Gastrocnemius medialis (tissue), 4 donors: ENCODE results near the gene PRKG1.

ENCODE experiments used
- CTCF ChIP-seq, 5 experiments: fragments of 450-650 bp in 3 of 5; fragments of 200-600 bp in 2 of 5; sonication (generic) in 2 of 5; IDR thresholded peaks in 4 of 5; conservative IDR thresholded peaks in 1 of 5; 1 replicate in 4 of 5; 2 replicates in 1 of 5; pipeline ENCODE4 v1.5.1; 2016 to 2019; ENCODE audit warnings: antibody characterized with exemption in 5 of 5, mild to moderate bottlenecking in 3 of 5, moderate library complexity in 3 of 5
- POLR2A ChIP-seq, 2 donors: fragments of 450-650 bp; IDR thresholded peaks; one replicate each; pipeline ENCODE4 v1.6.1; 2017; ENCODE audit warnings: antibody characterized with exemption in 2 of 2, mild to moderate bottlenecking in 2 of 2, moderate library complexity in 2 of 2

- TF ChIP-seq CTCF (IDR thresholded peaks at IDR 0.05 in 4 of 5, conservative IDR thresholded peaks at IDR 0.05 in 1 of 5) = no peak
- TF ChIP-seq POLR2A (IDR thresholded peaks at IDR 0.05) = no peak
Observed at GRCh38 chr10:51321980-51322379, 247.7 kb downstream of the PRKG1 start.
